HCEC 1CT (cell line): Measurements from ENCODE around the gene PINLYP.
"Not testable (repeated sequence)": the region's sequence is repeated elsewhere in the genome, so short reads cannot be mapped to it uniquely, and the experiment has no call there.

Source experiments
- DNase-seq: peaks from one replicate; pipeline ENCODE4 v3.0.0-alpha.2; 2017

The PINLYP gene

GRCh38 chr19:43586346-43586745 is 10.7 kb downstream of the PINLYP start:
- DNase-seq: no peak

GRCh38 chr19:43587029-43587428 is 11.4 kb downstream of the PINLYP start:
- DNase-seq: not testable (repeated sequence)

GRCh38 chr19:43589277-43589676 is 13.7 kb downstream of the PINLYP start:
- no peak for DNase-seq

- DNase-seq: no peak
Measured at GRCh38 chr19:43589678-43590077, 14.1 kb downstream of the PINLYP start.

- DNase-seq: no peak
Measured at GRCh38 chr19:43591904-43592772, 16.5 kb downstream of the PINLYP start.

- DNase-seq: no peak
Measured at GRCh38 chr19:43592800-43593350, 17.3 kb downstream of the PINLYP start.

GRCh38 chr19:43594081-43594697 is 18.6 kb downstream of the PINLYP start:
- no peak for DNase-seq

- DNase-seq: peak; percentile 40
Measured at GRCh38 chr19:43594710-43595604, 19.4 kb downstream of the PINLYP start.

GRCh38 chr19:43595605-43595998 is 20.0 kb downstream of the PINLYP start:
- DNase-seq: no peak

- DNase-seq: peak; percentile 96
Measured at GRCh38 chr19:43595999-43596841, 20.6 kb downstream of the PINLYP start, which contains the start of the genes IRGQ and ZNF576. Gene IRGQ, minus strand, starts transcription at chr19:43596134. Its CDS starts 796 bp downstream, at chr19:43595338. Gene ZNF576, plus strand, starts transcription at chr19:43596595. Its CDS starts 514 bp downstream, at chr19:43597109.

- DNase-seq: no peak
Measured at GRCh38 chr19:43596842-43597461, 21.4 kb downstream of the PINLYP start.

GRCh38 chr19:43597876-43598275 is 22.3 kb downstream of the PINLYP start:
- no peak for DNase-seq

GRCh38 chr19:43598445-43599240 is 23.0 kb downstream of the PINLYP start:
- DNase-seq: no peak

- DNase-seq: no peak
Measured at GRCh38 chr19:43599635-43600295, 24.2 kb downstream of the PINLYP start.

- DNase-seq: not testable (repeated sequence)
Measured at GRCh38 chr19:43600326-43600725, 24.7 kb downstream of the PINLYP start.

- DNase-seq: no peak
Measured at GRCh38 chr19:43605875-43606568, 30.4 kb downstream of the PINLYP start.

GRCh38 chr19:43606569-43607229 is 31.1 kb downstream of the PINLYP start:
- no peak for DNase-seq
